GM12873 (cell line): ENCODE measurements around the gene TPST2.

Experiments used
- TF ChIP-seq, protein P1 (sequence below): IDR thresholded peaks from 2 replicates; pipeline ENCODE4 v1.5.1; 2012; ENCODE audit warnings: low read depth, mild to moderate bottlenecking, moderate library complexity, low read length, control low read depth; ENCODE audit not compliant: insufficient read depth; ENCODE audit errors: missing control alignments

Gene TPST2

GRCh38 chr22:26566994-26567393 is 22.9 kb downstream of the TPST2 start:
- TF ChIP-seq, protein P1, sequence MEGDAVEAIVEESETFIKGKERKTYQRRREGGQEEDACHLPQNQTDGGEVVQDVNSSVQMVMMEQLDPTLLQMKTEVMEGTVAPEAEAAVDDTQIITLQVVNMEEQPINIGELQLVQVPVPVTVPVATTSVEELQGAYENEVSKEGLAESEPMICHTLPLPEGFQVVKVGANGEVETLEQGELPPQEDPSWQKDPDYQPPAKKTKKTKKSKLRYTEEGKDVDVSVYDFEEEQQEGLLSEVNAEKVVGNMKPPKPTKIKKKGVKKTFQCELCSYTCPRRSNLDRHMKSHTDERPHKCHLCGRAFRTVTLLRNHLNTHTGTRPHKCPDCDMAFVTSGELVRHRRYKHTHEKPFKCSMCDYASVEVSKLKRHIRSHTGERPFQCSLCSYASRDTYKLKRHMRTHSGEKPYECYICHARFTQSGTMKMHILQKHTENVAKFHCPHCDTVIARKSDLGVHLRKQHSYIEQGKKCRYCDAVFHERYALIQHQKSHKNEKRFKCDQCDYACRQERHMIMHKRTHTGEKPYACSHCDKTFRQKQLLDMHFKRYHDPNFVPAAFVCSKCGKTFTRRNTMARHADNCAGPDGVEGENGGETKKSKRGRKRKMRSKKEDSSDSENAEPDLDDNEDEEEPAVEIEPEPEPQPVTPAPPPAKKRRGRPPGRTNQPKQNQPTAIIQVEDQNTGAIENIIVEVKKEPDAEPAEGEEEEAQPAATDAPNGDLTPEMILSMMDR: no peak

- TF ChIP-seq, protein P1: no peak
Measured at GRCh38 chr22:26565889-26566288, 24.0 kb downstream of the TPST2 start.

GRCh38 chr22:26565181-26565580 is 24.8 kb downstream of the TPST2 start:
- TF ChIP-seq, protein P1: no peak

DNA sequence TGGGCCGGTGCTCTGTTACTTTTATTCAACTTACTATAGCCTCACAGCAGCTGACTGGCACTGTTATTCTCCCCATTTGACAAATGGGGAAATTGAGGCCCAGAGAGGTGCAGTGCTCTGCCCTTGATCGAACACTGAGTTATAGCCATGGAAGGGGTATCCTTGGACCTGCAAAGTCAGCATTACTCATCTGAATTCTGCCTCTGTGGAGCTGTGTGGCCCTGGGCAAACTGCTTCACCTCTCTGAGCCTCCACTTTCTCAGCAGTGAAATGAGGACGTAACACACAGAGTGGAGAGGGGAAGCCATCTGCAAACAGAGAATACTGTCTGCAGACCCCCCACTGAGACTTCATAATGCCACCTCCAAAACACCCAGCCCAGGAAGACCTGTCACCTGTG is 25.3 kb downstream of the TPST2 start:
- TF ChIP-seq, protein P1: no peak

- TF ChIP-seq, protein P1: no peak
Measured at GRCh38 chr22:26564181-26564580, 25.8 kb downstream of the TPST2 start.

DNA sequence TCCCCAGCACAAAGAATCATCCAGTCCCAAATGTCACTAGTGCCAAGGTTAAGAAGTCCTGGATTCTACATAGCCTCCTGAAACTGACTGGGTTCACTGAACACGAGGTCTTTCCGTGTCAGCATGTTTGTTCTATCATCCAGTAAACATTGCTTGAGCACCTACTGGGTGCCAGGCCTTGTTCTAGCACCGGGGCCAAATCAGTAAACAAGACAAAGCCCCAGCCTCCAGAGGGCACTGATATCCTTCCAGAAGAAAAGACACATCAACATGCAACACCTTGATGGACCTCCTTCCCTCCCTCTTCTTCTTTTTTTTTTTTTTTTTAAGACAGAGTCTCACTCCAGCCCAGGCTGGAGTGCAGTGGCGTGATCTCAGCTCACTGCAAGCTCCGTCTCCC is 26.9 kb downstream of the TPST2 start:
- TF ChIP-seq, protein P1: peak; percentile 35

- TF ChIP-seq, protein P1: no peak
Measured at GRCh38 chr22:26561756-26562417, 28.0 kb downstream of the TPST2 start.
